ENCODE data around the gene NKD1.

The NKD1 gene

DNA sequence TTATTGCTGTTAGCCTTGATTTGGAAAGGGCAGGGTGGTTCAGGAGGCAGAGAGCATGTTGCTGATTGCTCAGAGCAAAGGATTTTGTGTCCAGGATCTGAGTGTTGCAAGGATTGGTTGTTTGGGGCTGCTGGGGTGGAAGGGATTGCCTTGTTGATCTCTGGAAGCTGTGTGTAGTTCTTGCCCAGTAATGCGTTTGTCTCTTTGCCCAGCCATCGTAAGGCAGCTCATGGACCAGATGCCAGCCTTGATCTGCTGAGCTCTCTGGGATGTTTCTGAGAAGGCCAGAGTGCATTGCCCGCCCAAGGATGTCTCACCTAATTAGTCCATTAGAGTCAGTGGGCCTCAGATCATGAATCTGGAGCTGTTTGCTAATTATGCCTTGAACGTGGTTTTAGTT, 33.6 kb downstream of the NKD1 start:
- DNase-seq: no peak

DNA sequence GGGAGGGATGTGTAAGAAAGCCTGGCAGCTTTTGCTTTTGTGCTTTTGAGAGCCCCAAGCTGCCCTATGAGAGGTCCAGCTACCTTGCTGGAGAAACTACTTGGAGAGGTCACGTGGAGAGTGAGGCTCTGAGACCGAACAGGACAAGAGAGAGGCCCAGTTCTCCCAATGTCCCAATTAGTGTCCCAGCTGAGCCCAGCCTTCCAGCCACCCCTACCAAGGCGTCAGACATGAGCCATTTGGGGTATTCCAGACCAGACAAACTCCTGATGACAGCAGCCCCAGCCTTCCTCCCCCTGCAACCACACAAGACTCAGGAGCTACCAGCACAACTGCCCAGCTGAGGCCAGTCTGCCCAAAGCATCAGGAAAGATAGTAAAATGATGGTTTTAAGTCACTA, 35.0 kb downstream of the NKD1 start:
- DNase-seq: no peak

DNA sequence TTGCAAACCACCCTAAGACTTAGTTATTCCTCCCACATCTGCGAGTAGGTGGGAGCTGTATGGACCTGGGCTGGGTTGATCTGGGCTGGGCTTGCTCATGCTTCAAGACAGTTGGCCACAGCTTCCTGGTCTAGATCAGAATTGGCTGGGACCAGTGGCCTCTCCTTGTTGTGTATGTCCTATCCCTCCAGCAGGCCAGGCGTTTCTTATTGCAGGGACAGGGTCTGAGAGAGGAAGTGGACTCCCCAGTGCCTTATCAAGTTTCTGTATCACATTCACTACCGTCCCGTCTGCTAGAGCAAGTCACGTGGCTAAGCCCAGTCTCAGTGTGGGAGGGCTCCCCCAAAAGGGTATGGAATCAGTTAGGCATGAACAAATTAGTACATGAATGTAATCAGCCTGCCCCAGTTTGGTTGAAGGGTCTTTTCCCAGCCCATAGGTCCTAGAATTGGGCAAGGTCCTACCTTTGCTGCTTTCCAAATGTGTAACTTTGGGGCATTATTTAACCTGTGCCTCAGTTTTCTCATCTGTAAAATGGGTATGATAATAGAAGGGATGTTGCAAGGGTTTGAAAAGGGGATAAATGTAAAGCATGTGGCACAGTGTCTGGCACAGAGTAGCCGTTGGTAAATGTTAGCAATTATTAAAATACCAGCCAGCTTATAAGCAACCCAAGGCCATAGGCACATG, 36.0 kb downstream of the NKD1 start:
- no peak for DNase-seq

DNA sequence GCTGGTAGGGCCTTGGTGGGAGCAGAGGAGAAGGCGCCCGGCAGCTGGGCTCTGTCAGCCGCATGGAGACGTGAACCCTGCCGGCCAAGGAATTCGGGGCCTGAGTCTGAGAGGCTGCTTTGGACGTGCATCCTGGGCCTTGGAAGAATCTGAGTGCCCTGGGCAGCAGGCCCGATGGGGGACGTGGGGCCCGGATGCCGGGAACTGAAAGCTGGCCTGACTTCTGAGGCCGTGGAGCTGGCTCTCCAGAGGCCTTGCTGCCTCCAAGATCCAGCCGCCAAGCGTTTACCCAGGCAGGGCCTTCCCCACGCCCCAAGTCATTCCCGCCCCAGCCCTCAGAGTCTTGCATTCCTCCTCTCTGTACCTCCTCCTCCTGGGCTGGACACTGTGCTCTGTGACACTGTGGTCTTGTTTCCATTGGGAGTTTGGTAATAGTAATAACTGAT, 37.2 kb downstream of the NKD1 start:
- no peak for DNase-seq

DNA sequence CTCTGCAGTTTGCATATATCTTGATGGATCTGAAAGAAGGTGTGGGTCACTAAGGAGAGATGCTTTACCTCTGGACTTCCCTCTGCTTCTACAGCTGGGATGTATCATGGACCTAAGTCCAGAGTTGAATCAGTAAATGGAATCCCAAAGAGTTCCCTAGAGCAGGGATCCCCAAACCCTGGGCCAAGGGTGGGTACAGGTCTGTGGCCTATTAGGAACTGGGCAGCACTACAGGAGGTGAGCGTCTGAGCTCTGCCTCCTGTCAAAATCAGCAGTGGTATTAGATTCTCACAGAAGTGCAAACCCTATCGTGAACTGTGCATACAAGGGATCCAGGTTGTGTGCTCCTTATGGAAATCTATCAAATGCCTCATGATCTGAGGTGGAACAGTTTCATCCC, 39.3 kb downstream of the NKD1 start:
- DNase-seq: no peak

DNA sequence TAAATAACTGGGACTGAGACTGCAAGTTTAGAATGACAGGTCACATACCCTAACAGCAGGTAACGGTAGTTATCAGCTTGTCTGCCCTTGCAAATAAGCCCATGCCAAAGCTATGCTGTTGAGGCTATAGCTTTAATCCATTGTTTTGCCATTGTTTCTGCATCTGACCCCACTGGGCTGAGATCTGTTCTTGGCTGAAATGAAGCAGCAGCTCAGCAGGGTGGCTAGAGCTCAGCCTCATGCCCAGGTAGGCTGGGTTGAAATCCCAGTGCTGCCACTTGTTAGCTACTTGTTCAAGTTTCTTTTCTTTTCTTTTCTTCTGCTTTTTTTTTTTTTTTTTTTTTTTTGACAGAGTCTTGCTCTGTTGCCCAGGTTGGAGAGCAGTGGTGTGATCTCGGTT, 40.1 kb downstream of the NKD1 start:
- DNase-seq: no peak

DNA sequence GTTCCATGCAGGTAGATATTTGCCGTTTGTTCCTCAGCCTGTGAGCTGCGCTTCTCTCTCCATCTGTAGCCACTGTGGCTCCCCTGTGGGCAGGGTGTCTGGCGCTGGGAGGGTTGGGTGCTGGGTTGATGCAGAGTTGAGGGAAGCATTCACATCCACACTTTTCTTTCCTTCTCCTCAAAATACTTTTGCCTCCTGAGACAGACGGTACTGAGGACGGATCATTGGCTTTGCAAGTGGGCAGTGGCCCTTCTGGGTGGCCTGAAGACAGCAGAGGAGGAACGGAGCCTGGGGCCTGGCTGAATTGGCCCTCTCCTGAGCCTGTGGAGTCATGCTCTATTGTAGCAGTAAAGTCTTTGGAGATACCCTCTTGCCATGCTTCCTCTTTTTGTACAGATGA, 43.0 kb downstream of the NKD1 start:
- no peak for DNase-seq

DNA sequence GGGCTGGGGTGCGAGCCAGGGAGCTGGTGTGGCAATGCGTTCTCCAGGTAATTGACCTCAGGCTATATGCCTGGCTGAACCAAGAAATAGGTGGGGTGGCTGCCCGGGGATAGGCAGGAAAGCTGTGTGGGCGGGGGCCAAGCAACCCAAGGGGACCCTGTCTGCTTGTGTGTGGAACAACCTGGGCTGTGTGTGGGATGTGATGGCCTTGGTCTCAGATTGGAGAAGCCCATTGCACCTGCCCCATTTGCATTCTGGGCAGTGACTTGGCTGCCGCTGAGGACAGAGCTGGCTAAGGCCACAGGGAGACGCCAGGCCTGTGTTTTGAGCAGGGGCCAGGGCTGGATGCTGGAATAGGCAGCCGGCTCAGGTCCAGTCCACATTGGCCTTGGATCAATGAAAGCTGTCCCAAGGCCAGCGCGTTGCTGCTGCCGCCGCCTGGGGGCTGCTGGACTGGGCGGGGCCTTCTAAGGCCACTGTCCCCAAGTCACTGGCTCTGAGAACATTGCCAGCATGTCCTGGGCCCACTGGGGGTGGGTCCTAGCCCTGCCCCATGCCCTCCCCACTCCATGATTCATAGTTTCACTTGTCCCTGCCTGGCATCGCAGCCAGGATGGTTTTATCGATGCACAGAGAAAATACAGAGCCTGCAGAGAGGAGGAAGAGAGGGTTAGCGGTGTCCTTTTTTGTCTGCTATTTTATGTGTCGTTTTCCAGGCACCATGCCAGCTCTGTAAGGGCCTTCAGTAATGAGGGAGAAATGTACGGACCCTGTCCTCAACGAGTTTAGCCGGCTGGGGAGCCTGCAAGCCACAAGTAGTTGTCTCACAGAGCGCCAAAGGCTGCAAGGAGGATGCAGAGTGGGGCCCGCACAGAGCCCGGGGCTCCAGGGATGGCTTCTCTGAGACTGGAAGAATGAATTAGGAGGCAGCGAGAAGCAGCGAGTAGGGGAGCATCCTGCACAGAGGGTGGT, 43.9 kb downstream of the NKD1 start:
- no peak for DNase-seq

DNA sequence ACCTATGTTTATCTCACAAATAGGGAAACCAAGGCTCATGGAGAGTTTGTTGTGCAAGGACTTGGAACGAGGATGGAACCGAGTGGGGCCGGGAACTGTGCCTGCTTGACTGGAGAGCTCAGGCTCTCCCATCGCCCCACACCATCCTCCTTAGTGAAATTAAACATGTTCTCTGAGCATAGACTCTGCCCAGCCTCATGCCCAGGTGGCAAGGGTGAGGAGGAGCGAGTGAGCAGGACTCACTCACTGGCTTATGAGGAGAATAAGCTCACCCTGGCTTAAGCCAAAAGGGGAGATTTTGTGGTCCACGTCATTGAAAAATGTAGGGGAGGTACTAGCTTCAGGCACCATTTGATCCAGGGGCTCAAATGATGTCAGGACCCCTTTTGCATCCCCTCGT, 44.8 kb downstream of the NKD1 start:
- no peak for DNase-seq

DNA sequence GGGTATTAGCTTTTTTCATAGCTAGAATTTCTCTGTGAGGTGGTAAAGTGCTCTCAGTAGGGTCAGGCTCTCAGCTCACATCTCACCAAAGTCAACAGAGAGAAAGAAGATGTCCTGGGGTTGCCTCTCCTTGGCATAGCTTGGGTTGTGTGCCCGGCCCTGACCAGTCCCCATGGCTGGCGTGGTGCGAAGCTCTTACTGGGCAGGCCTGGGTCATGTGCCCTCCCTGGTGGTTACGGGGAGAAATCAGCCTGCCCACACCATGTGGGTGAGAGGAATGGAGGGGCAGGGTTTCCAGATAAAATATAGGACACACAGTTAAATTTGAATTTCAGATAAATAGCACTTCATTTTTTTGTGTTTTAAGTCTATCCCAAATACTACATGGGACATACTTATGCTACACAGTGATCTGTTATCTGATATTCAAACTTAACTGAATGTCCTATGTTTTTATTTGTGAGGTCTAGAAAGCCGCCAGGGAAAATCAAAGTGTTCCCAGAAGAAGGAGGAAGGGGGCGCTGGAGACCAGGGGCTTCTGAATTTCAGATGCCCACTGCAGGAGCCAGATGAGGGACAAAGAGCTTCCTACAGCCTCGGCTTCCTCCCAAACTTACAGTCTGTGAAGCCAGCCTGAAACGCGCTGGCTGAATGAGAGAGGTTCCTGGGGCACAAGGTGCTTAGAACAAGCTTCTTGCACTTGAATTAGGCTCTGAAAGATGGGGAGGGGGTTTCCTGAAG, 45.4 kb downstream of the NKD1 start:
- DNase-seq: no peak

DNA sequence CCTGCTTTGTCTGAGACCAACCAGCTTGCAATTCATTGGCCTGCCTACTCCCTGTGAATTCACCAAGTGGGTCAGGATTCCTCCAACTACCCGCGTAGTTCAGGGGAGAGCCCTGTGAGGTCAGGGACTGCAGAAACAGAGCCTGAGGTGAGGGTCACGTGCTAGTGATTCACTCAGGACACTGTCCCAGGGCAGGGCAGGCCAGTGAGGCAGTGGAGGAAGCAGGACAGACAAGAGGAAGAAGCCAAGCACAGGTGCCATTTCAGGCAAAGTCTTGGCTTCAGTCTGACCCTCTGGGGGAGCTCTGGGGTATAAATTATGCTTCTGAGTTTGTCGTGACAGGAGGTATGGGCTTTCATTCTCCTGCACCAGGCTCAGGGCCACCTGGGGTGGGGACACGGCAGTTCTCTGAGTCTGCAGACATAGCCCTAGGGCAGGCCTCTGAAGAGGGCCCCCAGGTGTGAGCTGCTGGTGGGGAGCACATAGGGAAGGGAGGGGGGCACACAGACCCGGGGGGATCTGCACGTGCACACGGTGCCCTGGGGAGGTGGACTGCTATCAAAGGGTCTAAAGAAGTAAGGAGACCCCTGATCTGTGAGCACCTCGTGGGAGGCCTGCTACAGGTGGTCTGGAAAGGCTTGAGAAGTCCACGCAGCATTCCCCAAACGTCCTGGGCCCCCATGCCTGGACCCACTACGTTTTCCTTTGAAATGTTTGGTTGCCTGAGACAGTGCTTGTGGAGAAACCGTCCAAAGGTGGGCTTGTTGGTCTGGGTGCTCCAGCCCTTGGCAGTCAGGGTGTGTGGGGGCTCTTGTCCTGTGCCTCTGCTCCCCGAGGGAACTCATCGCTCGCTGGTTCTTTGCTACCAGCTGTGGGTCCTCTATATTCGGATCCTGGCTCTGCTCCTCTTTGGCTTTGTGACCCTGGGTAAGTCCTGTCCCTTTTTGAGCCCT, 46.4 kb downstream of the NKD1 start:
- no peak for DNase-seq

DNA sequence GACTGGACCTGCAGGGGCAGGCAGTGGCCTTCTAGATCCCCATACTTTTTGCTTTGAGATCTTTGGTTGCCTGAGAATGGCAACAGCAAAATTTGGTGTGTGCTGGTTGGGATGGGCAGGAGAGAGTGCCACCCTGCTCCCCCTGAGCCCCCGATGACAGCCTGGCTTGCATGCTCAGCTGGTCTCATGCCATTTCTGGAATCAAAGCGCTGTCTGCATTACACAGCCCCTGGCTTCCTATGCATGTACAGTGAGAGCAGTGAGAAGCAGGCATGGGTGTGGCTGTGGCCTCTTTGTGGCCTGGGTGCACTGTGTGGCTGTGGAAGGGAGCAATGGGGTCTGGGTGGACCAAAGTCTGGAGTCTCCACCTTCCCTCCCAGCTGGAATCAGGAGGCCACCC, 47.7 kb downstream of the NKD1 start:
- DNase-seq: no peak

DNA sequence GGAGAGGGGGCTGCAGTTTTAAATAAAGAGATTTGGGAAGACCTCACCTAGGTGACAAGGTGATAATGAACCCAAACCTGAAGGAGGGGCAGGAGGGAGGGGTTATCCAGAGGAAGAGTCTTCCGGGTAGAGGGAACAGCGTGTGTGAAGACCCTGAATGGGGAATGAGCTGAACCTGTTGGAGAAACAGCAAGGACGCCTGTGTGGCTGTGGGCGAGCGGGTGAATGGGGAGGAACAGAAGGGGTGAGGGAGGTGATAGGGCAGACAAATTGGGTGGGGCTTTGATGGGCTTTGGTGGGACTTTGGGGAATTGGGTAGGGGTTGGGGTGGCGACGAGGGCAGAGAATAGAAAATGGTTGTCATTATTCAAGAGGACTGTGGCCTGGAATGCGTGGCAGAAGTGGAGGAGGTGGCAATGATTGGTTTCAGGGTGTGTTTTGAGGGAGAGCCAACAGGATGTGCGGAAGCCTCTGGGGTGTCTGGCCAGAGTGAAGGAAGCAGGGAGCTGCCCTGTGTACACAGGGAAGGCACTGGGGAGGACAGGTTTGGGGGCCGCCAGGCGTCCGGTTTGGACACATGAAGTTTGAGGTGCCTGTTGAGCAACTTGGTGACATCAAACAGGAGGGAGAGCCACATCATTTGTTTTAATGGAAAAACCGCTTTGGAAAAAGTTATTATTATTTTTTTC, 48.7 kb downstream of the NKD1 start:
- no peak for DNase-seq

DNA sequence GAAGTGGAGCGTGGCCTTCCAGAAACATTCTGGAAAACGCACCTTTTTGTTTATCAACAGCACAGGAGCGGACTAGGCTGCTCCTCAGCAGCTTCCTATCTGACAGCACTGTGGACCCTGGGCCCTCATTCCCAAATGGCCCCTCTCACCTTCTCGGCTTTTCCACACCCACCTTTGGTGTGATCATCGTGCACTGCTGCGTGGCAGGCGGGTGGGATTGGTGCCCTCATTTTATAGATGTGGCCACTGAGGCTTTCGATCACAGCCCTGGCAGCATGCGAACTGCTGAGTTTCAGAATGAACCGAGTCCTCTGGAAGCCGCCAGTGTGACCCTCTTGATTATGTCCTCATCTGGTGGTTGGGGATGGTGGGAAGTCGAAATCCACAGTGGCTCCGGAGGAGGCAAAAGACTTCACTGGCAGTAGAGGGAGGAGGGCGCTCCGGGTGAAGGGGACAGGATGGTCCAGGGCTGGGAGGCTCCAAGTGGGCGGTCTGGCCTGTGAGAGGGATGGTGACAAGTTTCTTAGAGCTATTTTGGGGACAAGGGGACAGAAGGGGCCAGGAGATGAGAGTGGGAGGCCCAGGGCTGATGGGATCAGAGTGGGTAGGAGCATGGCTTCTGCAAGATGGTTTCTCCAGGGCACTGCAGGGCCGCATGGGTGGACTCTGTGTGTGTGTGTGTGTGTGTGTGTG, 49.5 kb downstream of the NKD1 start:
- DNase-seq: no peak

DNA sequence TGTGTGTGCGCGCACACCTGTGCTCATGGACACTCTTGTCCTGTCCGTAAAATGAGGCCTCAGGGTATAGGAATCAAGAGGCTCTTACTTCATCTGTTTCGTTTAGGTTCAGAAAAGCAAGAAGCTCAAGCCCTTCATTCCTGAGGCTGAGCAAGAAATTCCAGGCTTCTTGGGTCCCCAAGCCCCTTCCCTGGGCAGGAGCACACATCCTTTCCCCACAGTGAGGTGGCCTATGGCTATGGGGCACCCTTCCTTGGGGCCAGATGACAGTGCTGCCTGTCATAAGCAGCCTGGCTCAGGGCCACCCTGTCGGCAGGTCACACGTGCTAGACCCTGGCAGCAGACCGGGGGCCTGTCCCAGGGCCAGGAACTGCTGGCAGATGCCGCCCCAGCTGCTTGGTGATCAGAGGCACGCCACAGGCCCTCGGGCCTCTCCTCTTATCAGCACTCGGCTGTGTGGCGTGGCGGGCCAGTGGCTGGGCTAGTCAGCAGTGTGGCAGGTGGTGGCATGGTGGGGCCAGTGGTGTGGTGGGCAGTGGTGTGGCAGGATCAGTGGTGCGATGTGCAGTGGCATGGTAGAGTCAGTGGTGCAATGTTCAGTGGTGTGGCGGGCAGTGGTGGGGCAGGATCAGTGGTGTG, 50.2 kb downstream of the NKD1 start:
- DNase-seq: no peak

DNA sequence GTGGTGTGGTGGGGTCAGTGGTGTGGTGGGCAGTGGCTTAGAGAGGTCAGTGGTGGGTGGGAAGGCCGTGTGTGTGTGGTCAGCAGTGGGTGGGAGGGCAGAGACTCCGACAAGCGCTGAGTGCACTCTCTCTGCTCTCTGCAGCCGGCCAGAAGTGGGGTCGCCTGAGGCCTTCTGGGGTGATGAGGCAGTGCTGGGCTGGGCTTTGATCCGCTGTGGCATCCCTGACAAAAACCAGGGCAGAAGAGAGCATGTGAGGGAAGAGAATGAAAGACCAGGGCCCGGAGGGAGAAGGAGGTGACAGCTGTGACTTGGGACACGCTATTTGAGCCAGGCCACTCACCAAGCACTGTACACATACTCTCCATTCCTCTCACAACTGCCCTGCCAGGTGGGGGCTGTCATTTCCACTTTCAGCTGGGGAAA, 50.8 kb downstream of the NKD1 start:
- DNase-seq: no peak

DNA sequence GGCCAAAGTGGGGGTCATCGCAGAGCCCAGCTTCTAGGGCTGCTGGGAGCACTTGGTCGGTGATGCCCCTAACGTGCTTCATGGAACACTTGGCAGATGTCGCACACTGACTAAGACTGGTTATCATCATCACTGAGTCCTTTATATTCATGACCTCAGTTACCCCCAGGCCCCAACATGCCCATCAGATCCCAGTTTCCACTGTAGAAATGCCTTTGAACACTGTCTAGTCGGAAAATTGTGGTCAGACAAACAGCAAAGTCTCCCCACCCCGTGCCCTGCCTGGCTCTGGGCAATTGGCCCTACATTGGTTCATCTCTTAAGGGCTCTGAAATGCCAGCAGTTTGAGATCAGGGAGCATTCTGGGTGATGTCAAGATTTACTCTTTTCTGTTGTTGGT, 51.3 kb downstream of the NKD1 start:
- DNase-seq: no peak

DNA sequence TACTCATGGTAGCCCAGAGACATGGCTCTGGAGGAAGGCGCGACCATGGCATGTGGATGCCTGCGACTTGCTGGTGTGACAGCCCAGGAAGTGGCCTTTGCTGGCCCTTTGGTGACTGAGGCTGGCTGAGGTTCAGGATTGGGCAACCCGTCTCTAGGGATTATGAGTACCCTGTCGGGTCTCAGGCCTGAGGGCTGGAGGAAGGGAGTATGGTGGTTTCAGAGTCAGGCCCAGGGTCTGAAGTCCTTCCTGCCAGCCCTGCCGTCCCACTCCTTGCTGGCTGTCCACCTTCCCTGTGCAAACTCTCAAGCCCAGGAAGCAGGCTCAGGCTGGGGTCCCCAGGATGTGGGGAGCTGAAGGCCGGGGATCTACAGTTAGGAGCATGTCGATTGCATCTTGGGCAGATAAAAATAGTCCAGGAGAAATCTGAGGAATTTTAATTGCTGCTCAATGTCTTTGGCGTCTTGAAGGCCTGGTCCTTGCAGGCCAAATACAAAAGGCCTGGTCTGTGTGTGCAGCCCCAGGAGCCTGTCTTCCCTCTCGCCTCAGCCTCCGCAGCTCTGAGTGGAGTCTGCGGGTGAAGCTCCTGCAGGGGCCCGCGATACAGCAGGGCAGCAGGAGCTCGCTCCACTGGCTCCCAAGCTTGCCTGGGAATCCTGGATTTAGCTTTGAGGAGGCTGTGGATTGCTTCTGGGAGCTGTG, 52.5 kb downstream of the NKD1 start:
- DNase-seq: no peak

DNA sequence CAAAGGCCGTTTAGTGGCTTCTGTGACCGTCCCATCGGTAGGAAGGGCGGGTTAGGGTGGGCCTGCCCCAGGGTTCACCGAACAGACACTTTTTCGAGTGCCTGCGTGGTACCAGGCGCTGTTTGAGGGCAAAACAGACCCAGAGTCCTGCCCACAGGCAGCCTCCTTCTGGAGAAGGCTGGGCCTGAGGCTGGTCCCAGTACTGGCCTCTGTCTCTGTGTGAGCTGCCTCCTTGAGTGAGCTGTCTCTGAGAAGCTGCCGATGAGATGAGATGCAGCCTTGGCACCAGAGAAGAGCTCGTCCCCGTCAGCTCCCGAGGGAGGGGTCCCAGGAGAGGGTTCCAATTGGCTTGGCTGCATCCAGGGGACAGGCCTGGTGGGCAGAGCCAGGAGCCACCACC, 53.1 kb downstream of the NKD1 start:
- no peak for DNase-seq

DNA sequence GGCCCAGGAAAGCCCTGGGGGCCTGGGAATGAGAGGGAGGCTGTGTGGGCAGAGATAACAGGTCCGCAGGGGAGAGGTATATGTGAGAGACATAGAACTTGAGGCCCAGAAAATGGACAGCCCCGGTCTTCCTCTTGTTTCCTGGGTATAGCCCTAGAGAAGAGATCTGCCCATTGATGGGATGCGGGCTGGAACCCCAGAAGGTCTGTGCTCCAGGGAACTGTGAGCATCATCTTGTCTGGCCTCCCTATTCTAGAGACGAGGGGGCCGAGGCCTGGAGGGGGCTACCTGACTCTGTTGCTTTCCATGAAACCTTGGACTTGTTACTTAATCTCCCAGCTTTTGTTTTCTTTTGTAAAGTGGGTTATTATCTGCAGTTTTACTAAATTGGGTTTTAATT, 53.9 kb downstream of the NKD1 start:
- DNase-seq: no peak

Measured in CD4-positive, alpha-beta T cell treated with Interleukin-17A for 1 hour (primary cell).